GM12878 (cell line): ENCODE results near the gene L3MBTL1. TPM values are rescaled to one million over a fixed set of nuclear protein-coding genes. Genes with fewer than 3 reads are reported as not detected.
A peak's percentile ranks its signal among the peaks of the same experiment; 100 is the strongest.

Experiments used
- ATF3 ChIP-seq: IDR thresholded peaks from 2 replicates; pipeline ENCODE4 v1.6.1; 2011; ENCODE audit warnings: low read depth, mild to moderate bottlenecking, low read length, moderate library complexity, borderline replicate concordance; ENCODE audit errors: extremely low read depth
- CBFB ChIP-seq: IDR thresholded peaks from 2 replicates; pipeline ENCODE4 v1.6.1; 2016; ENCODE audit warnings: antibody characterized with exemption, low read depth
- CEBPZ ChIP-seq: fragments of 150-350 bp; IDR thresholded peaks from 2 replicates; pipeline ENCODE4 v1.6.1; 2016; ENCODE audit warnings: low read depth, low read length
- CHD2 ChIP-seq: IDR thresholded peaks from 2 replicates; pipeline ENCODE4 v1.6.1; 2011; ENCODE audit warnings: low read depth, low read length, improper control_type of control experiment, borderline replicate concordance
- CREB1 ChIP-seq: IDR thresholded peaks from 2 replicates; pipeline ENCODE4 v1.6.1; 2012; ENCODE audit warnings: low read depth, mild to moderate bottlenecking, inconsistent platforms
- E4F1 ChIP-seq: fragments of 450-650 bp; IDR thresholded peaks from 2 replicates; pipeline ENCODE4 v1.6.1; 2018; ENCODE audit warnings: borderline replicate concordance, mild to moderate bottlenecking; ENCODE audit not compliant: partially characterized antibody
- EED ChIP-seq: sonication (generic); IDR thresholded peaks from 2 replicates; pipeline ENCODE4 v1.6.1; 2016; ENCODE audit warnings: antibody characterized with exemption, low read depth
- EP300 ChIP-seq, 2 experiments: fragments of 150-350 bp in 1 of 2; IDR thresholded peaks; 2 replicates each; pipeline ENCODE4 v1.6.1; 2011 to 2012; ENCODE audit warnings: low read depth in 2 of 2, low read length in 2 of 2, borderline replicate concordance in 1 of 2, improper control_type of control experiment in 1 of 2, inconsistent platforms in 1 of 2; ENCODE audit not compliant: control insufficient read depth in 1 of 2
- ESRRA ChIP-seq: IDR thresholded peaks from 2 replicates; pipeline ENCODE4 v1.6.1; 2012; ENCODE audit warnings: mild to moderate bottlenecking, low read length, improper control_type of control experiment
- HDAC2 ChIP-seq: fragments of 200-600 bp; sonication (generic); IDR thresholded peaks from 2 replicates; pipeline ENCODE4 v1.6.1; 2017
- IKZF1 ChIP-seq: fragments of 450-650 bp; conservative IDR thresholded peaks from 2 replicates; pipeline ENCODE4 v1.6.1; 2017; ENCODE audit warnings: antibody characterized with exemption, mild to moderate bottlenecking
- JUNB ChIP-seq: IDR thresholded peaks from 2 replicates; pipeline ENCODE4 v1.6.1; 2016; ENCODE audit warnings: antibody characterized with exemption, mild to moderate bottlenecking
- MAX ChIP-seq: IDR thresholded peaks from 2 replicates; pipeline ENCODE4 v1.6.1; 2012; ENCODE audit warnings: low read depth, low read length, improper control_type of control experiment
- NR2C1 ChIP-seq: fragments of 450-650 bp; IDR thresholded peaks from 2 replicates; pipeline ENCODE4 v1.6.1; 2017; ENCODE audit warnings: antibody characterized with exemption, mild to moderate bottlenecking, moderate library complexity
- RB1 ChIP-seq: fragments of 450-650 bp; formaldehyde crosslinking; IDR thresholded peaks from 2 replicates; pipeline ENCODE4 v1.6.1; 2017; ENCODE audit warnings: mild to moderate bottlenecking, borderline replicate concordance
- YBX1 ChIP-seq: fragments of 450-650 bp; IDR thresholded peaks from 2 replicates; pipeline ENCODE4 v1.6.1; 2016; ENCODE audit warnings: antibody characterized with exemption
- ZBED1 ChIP-seq: IDR thresholded peaks from 2 replicates; pipeline ENCODE4 v1.6.1; 2016; ENCODE audit warnings: borderline replicate concordance
- ZBTB40 ChIP-seq: fragments of 450-650 bp; IDR thresholded peaks from 2 replicates; pipeline ENCODE4 v1.6.1; 2016; ENCODE audit warnings: mild to moderate bottlenecking, moderate library complexity, borderline replicate concordance
- ZSCAN29 ChIP-seq: fragments of 450-650 bp; IDR thresholded peaks from 2 replicates; pipeline ENCODE4 v1.6.1; 2017; ENCODE audit warnings: mild to moderate bottlenecking, moderate library complexity
- polyA plus RNA-seq, 11 experiments: library from polyadenylated mRNA; depleted of rRNA in 4 of 11; unstranded in 6 of 11; stranded (reverse) in 5 of 11; fragments of >200 nt; fragmentation: Nextera tagmentation in 4 of 11; fragmentation: Illumina TruSeq in 1 of 11; extraction: Ambion mirVana in 4 of 11; extraction: Trizol in 1 of 11; gene quantifications; 1 replicate in 1 of 11; 2 replicates in 10 of 11; pipeline versions ENCODE4 v1.2.1 to v1.2.3, GENCODE V29; 2011 to 2016; ENCODE audit warnings: inconsistent platforms in 2 of 11, missing spikeins in 2 of 11, low read depth in 1 of 11
- total RNA-seq, 4 experiments: library from RNA; depleted of rRNA in 3 of 4; stranded (reverse); fragments of >200 nt in 3 of 4; fragmentation: Illumina TruSeq in 1 of 4; extraction: Trizol in 1 of 4; gene quantifications; 2 replicates each; pipeline versions ENCODE4 v1.2.1 to v1.2.3, GENCODE V29; 2013 to 2021

The L3MBTL1 gene
- total and polyA plus RNA-seq, 10 of the 15 experiments (the other 5 are each of a cell fraction or from before 2014, with no cell fraction given), result 0.56 to 6.6 (median 3.9) TPM

GRCh38 chr20:43590392-43591303 is 83.2 kb downstream of the L3MBTL1 start, which contains the start of gene IFT52 (continued):
- TF ChIP-seq CEBPZ, result no peak
- no peak for TF ChIP-seq YBX1
- TF ChIP-seq HDAC2, result no peak
- TF ChIP-seq JUNB, result no peak
- peak; percentile 47; the same call in 1 of the 2 replicates for TF ChIP-seq CBFB
- peak; percentile 36; the same call in 1 of the 2 replicates for TF ChIP-seq ZBTB40
- TF ChIP-seq ESRRA, result no peak
- TF ChIP-seq RB1, result 0 out of 2 replicates have a peak, but pooled peaks have one; percentile 91
- TF ChIP-seq IKZF1, result peak; percentile 69
- TF ChIP-seq EP300 (IDR thresholded peaks at IDR 0.05; ENCODE audit: borderline replicate concordance in 1 of 2, control insufficient read depth in 1 of 2, low read depth in 2 of 2, low read length in 2 of 2), result no peak
- TF ChIP-seq E4F1, result peak; percentile 88
- TF ChIP-seq EED, result peak; percentile 64; the same call in 1 of the 2 replicates
- TF ChIP-seq ATF3, result no peak
- peak; percentile 92 for TF ChIP-seq CREB1
- no peak for TF ChIP-seq ZBED1
- peak; percentile 64; the same call in 1 of the 2 replicates for TF ChIP-seq ZSCAN29
- TF ChIP-seq MAX, result peak; percentile 47; the same call in 1 of the 2 replicates
- no peak for TF ChIP-seq NR2C1
- TF ChIP-seq CHD2, result no peak
